MG63 (cell line): Measurements from ENCODE around the gene LRCH2. TPM values are rescaled to one million over a fixed set of nuclear protein-coding genes. Genes with fewer than 3 reads are reported as not detected.
"Not testable (repeated sequence)": the region's sequence is repeated elsewhere in the genome, so short reads cannot be mapped to it uniquely, and the experiment has no call there.

Experiments used
- DNase-seq: peaks from one replicate; pipeline ENCODE4 v3.0.0-alpha.2; 2020
- H3K27me3 ChIP-seq: fragments of 250-450 bp; sonication (Bioruptor Pico); 2 replicates; pipeline ENCODE4 v1.5.1; 2020; ENCODE audit warnings: mild to moderate bottlenecking, moderate library complexity
- H3K36me3 ChIP-seq: fragments of 250-450 bp; sonication (Bioruptor Pico); 2 replicates; pipeline ENCODE4 v1.5.1; 2020; ENCODE audit warnings: mild to moderate bottlenecking, moderate library complexity
- H3K4me3 ChIP-seq: fragments of 250-450 bp; sonication (Bioruptor Pico); 2 replicates; pipeline ENCODE4 v1.5.1; 2020; ENCODE audit warnings: mild to moderate bottlenecking, moderate library complexity
- H3K9me3 ChIP-seq: fragments of 250-450 bp; sonication (Bioruptor Pico); 2 replicates; pipeline ENCODE4 v1.5.1; 2020; ENCODE audit warnings: mild to moderate bottlenecking, moderate library complexity
- total RNA-seq: library from RNA; depleted of rRNA; stranded (reverse); fragments of >200 nt; shearing (Covaris generic); gene quantifications from 2 replicates; pipeline ENCODE4 v1.2.3, GENCODE V29; 2014; ENCODE audit warnings: low replicate concordance

Gene LRCH2
- total RNA-seq, 1 experiment from 2014 or later: 0.46 TPM

- Histone ChIP-seq H3K9me3 (no peaks in the 10 kb centered on the region), H3K36me3 (no peaks in the 10 kb centered on the region), H3K27me3 (no peaks in the 10 kb centered on the region), H3K4me3 (no peak overlapping the region)
- no peak for DNase-seq
Measured at GRCh38 chrX:115226929-115227328, 7.0 kb downstream of the LRCH2 start.

- DNase-seq, H3K4me3 ChIP-seq, H3K27me3 ChIP-seq, H3K9me3 ChIP-seq, H3K36me3 ChIP-seq: not testable (repeated sequence)
Measured at GRCh38 chrX:115217346-115217745, 16.6 kb downstream of the LRCH2 start.

- Histone ChIP-seq H3K27me3 (no peaks in the 10 kb centered on the region), H3K4me3 (no peak overlapping the region), H3K36me3 (no peaks in the 10 kb centered on the region), H3K9me3 (no peaks in the 10 kb centered on the region)
- no peak for DNase-seq
Measured at GRCh38 chrX:115214605-115215004, 19.3 kb downstream of the LRCH2 start.

GRCh38 chrX:115214151-115214550, 19.7 kb downstream of the LRCH2 start:
- Histone ChIP-seq H3K27me3 (no peaks in the 10 kb centered on the region), H3K9me3 (no peaks in the 10 kb centered on the region), H3K4me3 (no peak overlapping the region), H3K36me3 (no peaks in the 10 kb centered on the region)
- DNase-seq: no peak

GRCh38 chrX:115209547-115209946, 24.3 kb downstream of the LRCH2 start:
- H3K36me3 ChIP-seq, H3K4me3 ChIP-seq, H3K9me3 ChIP-seq, DNase-seq, H3K27me3 ChIP-seq: not testable (repeated sequence)

- Histone ChIP-seq H3K27me3 (no peaks in the 10 kb centered on the region), H3K36me3 (no peaks in the 10 kb centered on the region)
- no peak for DNase-seq
Measured at GRCh38 chrX:115204040-115204439, 29.9 kb downstream of the LRCH2 start.

GRCh38 chrX:115192244-115192700, 41.6 kb downstream of the LRCH2 start:
- DNase-seq: no peak
- H3K9me3 ChIP-seq: no peaks in the 10 kb centered on the region
- H3K36me3 ChIP-seq: no peaks in the 10 kb centered on the region
- no peaks in the 10 kb centered on the region for H3K27me3 ChIP-seq
- H3K4me3 ChIP-seq: no peak overlapping the region

More at GRCh38 chrX:115204040-115204439, 29.9 kb downstream of the LRCH2 start:
- Histone ChIP-seq H3K9me3 (no peaks in the 10 kb centered on the region), H3K4me3 (no peak overlapping the region)

- H3K27me3 ChIP-seq: no peaks in the 10 kb centered on the region
- no peaks in the 10 kb centered on the region for H3K9me3 ChIP-seq
- H3K4me3 ChIP-seq: no peak overlapping the region
- no peaks in the 10 kb centered on the region for H3K36me3 ChIP-seq
- DNase-seq: no peak
Measured at GRCh38 chrX:115191490-115192243, 42.2 kb downstream of the LRCH2 start.

- no peak for DNase-seq
- Histone ChIP-seq H3K27me3 (no peaks in the 10 kb centered on the region), H3K9me3 (no peaks in the 10 kb centered on the region), H3K4me3 (no peak overlapping the region), H3K36me3 (no peaks in the 10 kb centered on the region)
Measured at GRCh38 chrX:115190636-115191489, 43.0 kb downstream of the LRCH2 start.

GRCh38 chrX:115189646-115190635, 44.0 kb downstream of the LRCH2 start:
- no peaks in the 10 kb centered on the region for H3K36me3 ChIP-seq
- DNase-seq: no peak
- no peaks in the 10 kb centered on the region for H3K27me3 ChIP-seq
- H3K4me3 ChIP-seq: no peak overlapping the region
- no peaks in the 10 kb centered on the region for H3K9me3 ChIP-seq

GRCh38 chrX:115189110-115189509, 44.8 kb downstream of the LRCH2 start, which contains the start of gene RBMXL3:
RBMXL3 (plus strand) TSS chrX:115189410; CDS start chrX:115189442, 32 bp downstream.
- no peaks in the 10 kb centered on the region for H3K27me3 ChIP-seq
- H3K36me3 ChIP-seq: no peaks in the 10 kb centered on the region
- no peak within 1 kb of the TSS for H3K4me3 ChIP-seq
- no peak for DNase-seq
- H3K9me3 ChIP-seq: no peaks in the 10 kb centered on the region

GRCh38 chrX:115183980-115184379, 49.9 kb downstream of the LRCH2 start:
- H3K4me3 ChIP-seq: no peak overlapping the region
- no peaks in the 10 kb centered on the region for H3K27me3 ChIP-seq
- DNase-seq: no peak
- H3K9me3 ChIP-seq: no peaks in the 10 kb centered on the region
- no peaks in the 10 kb centered on the region for H3K36me3 ChIP-seq

GRCh38 chrX:115178473-115178872, 55.4 kb downstream of the LRCH2 start:
- H3K4me3 ChIP-seq: no peak overlapping the region
- no peaks in the 10 kb centered on the region for H3K27me3 ChIP-seq
- H3K36me3 ChIP-seq: no peaks in the 10 kb centered on the region
- DNase-seq: no peak
- H3K9me3 ChIP-seq: no peaks in the 10 kb centered on the region

GRCh38 chrX:115177932-115178331, 56.0 kb downstream of the LRCH2 start:
- Histone ChIP-seq H3K36me3 (no peaks in the 10 kb centered on the region), H3K27me3 (no peaks in the 10 kb centered on the region), H3K9me3 (no peaks in the 10 kb centered on the region), H3K4me3 (no peak overlapping the region)
- DNase-seq: no peak

GRCh38 chrX:115174548-115174947, 59.3 kb downstream of the LRCH2 start:
- peak; percentile 7 for DNase-seq
- H3K4me3 ChIP-seq: no peak overlapping the region
- no peaks in the 10 kb centered on the region for H3K27me3 ChIP-seq
- H3K36me3 ChIP-seq: no peaks in the 10 kb centered on the region
- H3K9me3 ChIP-seq: no peaks in the 10 kb centered on the region

GRCh38 chrX:115173181-115173580, 60.7 kb downstream of the LRCH2 start:
- Histone ChIP-seq H3K9me3 (no peaks in the 10 kb centered on the region), H3K36me3 (no peaks in the 10 kb centered on the region), H3K27me3 (no peaks in the 10 kb centered on the region), H3K4me3 (no peak overlapping the region)
- no peak for DNase-seq
